ENCODE results near the gene STAM2. TPM values are rescaled to one million over a fixed set of nuclear protein-coding genes. Genes with fewer than 3 reads are reported as not detected.

STAM2 gene
- total and polyA plus RNA-seq, 2 of the 13 experiments (the other 11 are each of a cell fraction or from before 2014, with no cell fraction given), result 14.7 to 24.1 TPM

- TF ChIP-seq SYNCRIP (IDR thresholded peaks at IDR 0.05; ENCODE audit: insufficient read depth, low read depth, low read length), result no peak
- peak; percentile 99 for TF ChIP-seq YEATS4 (CRISPR knock-in tag; IDR thresholded peaks at IDR 0.05; ENCODE audit: borderline replicate concordance)
- no peak; the same call in 1 of the 2 replicates for TF ChIP-seq AHR (CRISPR knock-in tag; IDR thresholded peaks at IDR 0.05)
- TF ChIP-seq EED (CRISPR knock-in tag; IDR thresholded peaks at IDR 0.05), result no peak
- no peak; the same call in 1 of the 2 replicates for TF ChIP-seq HOMEZ (CRISPR knock-in tag; IDR thresholded peaks at IDR 0.05; ENCODE audit: low read depth)
- peak; percentile 90 for TF ChIP-seq ZNF20 (CRISPR knock-in tag; IDR thresholded peaks at IDR 0.05)
- TF ChIP-seq PAF1 (CRISPR knock-in tag; IDR thresholded peaks at IDR 0.05), result no peak
- TF ChIP-seq ZNF562 (CRISPR knock-in tag; IDR thresholded peaks at IDR 0.05; ENCODE audit: borderline replicate concordance), result no peak
- TF ChIP-seq ZNF619 (CRISPR knock-in tag; IDR thresholded peaks at IDR 0.05), result peak; percentile 88
- TF ChIP-seq BCLAF1 (IDR thresholded peaks at IDR 0.05), result no peak
- peak; percentile 19 to 45; a peak in 2 of 4 replicates for TF ChIP-seq NR2F1 (CRISPR knock-in tag; IDR thresholded peaks at IDR 0.05)
- peak; percentile 54 for TF ChIP-seq HMG20A (CRISPR knock-in tag; IDR thresholded peaks at IDR 0.05; ENCODE audit: borderline replicate concordance)
- peak; percentile 94 for TF ChIP-seq XRCC5 (optimal IDR thresholded peaks at IDR 0.05; ENCODE audit: low read length)
- 0 out of 2 replicates have a peak, but pooled peaks have one; percentile 78 for TF ChIP-seq FOXO4 (CRISPR knock-in tag; conservative IDR thresholded peaks at IDR 0.05)
- TF ChIP-seq CENPT (CRISPR knock-in tag; IDR thresholded peaks at IDR 0.05; ENCODE audit: low read depth), result peak; percentile 94; the same call in 1 of the 2 replicates
- peak; percentile 96 for TF ChIP-seq ZNF557 (CRISPR knock-in tag; IDR thresholded peaks at IDR 0.05)
- TF ChIP-seq ZNF10 (CRISPR knock-in tag; IDR thresholded peaks at IDR 0.05; ENCODE audit: borderline replicate concordance, low read depth), result no peak
- peak; percentile 28; the same call in 1 of the 2 replicates for TF ChIP-seq LCORL (IDR thresholded peaks at IDR 0.05)
- TF ChIP-seq LCORL (CRISPR knock-in tag; IDR thresholded peaks at IDR 0.05), result peak; percentile 94
- TF ChIP-seq MXD1 (CRISPR knock-in tag; IDR thresholded peaks at IDR 0.05), result peak; percentile 94
- TF ChIP-seq ZNF468 (CRISPR knock-in tag; IDR thresholded peaks at IDR 0.05), result no peak; the same call in 1 of the 2 replicates
- TF ChIP-seq HOXD1 (CRISPR knock-in tag; IDR thresholded peaks at IDR 0.05), result peak; percentile 81
- peak; percentile 93 to 96 for TF ChIP-seq POLR2A (IDR thresholded peaks at IDR 0.05; ENCODE audit: insufficient read depth in 1 of 2, low read depth in 2 of 2, low read length in 2 of 2)
These were observed at the start of gene STAM2 (continued) for GRCh38 chr2:152175368-152176112.
